ENCODE results near the gene ADAM12. TPM values are rescaled to one million over a fixed set of nuclear protein-coding genes. Genes with fewer than 3 reads are reported as not detected.

The ADAM12 gene
- total RNA-seq, 1 experiment from 2014 or later = not detected

DNA sequence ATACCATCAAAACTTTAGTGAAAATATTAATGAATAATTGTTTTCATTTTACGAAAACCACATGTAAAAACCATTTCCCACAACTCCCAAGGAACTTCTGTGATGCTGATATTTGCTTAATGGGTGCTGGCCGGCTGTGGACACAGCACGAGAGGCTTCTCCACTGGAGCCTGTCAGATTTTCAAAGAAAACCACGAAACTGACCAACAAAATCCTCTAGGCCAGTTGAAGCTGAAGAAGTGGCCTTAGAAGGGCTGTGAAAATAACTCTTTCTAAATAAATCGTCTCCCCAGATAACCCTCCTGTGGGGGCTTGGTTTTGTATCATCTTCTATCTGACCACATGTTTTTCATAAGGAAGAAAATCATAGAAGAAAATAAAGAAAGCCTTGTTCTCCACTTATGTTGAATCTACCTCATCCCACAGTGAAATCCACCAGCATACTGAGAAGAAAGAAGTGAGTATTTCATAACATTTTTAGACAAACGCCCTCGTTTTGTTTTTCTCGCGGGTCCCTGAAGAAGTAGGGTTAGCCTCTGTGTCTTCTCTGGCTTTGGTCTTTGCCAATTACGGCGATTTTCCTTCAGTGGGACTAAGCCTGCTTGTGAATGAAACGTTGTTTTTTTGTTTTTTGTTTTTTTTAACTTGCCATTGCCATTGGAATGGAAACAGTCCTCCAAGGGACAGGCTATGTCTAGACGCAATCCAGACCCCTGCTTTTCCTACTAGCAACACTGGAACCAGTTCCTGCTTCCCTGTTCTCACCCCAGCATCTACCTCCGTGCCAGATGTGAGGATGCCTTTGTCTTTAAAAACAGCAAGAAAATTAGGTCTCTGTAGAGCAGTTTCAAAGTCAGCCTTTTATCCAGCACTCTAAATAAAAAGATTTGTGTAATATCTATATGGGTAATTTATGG lies 123.9 kb downstream of the ADAM12 start:
- no peak for DNase-seq
- Histone ChIP-seq H3K9me3 (ENCODE audit: low read length) (no peaks in the 10 kb centered on the region), H3K36me3 (ENCODE audit: insufficient read depth, low read length) (no peaks in the 10 kb centered on the region), H3K79me2 (ENCODE audit: low read length) (no peaks in the 10 kb centered on the region), H3K9me2 (replicated peaks; ENCODE audit: insufficient read depth, low read length) (no peaks in the 10 kb centered on the region), H3K4me2 (ENCODE audit: low read depth, low read length, poor library complexity, severe bottlenecking) (no peak overlapping the region), H3K9ac (ENCODE audit: low read length) (no peak overlapping the region), H2AFZ (ENCODE audit: low read length) (no peak overlapping the region), H3K27me3 (ENCODE audit: low read length) (no peaks in the 10 kb centered on the region), H3K27ac (ENCODE audit: low read length) (no peak overlapping the region), H3K4me3 (ENCODE audit: low read length) (no peak overlapping the region), H4K20me1 (ENCODE audit: insufficient read depth, low read depth, low read length) (no peaks in the 10 kb centered on the region), H3K4me1 (ENCODE audit: low read length) (no peaks in the 10 kb centered on the region)

GRCh38 chr10:126263006-126263676 lies 125.1 kb downstream of the ADAM12 start:
- H4K20me1 ChIP-seq (ENCODE audit: insufficient read depth, low read depth, low read length) = no peaks in the 10 kb centered on the region
- DNase-seq = no peak
- H3K4me3 ChIP-seq (ENCODE audit: low read length) = no peak overlapping the region
- H2AFZ ChIP-seq (ENCODE audit: low read length) = no peak overlapping the region
- H3K9me2 ChIP-seq (replicated peaks; ENCODE audit: insufficient read depth, low read length) = no peaks in the 10 kb centered on the region
- H3K4me1 ChIP-seq (ENCODE audit: low read length) = no peaks in the 10 kb centered on the region
- H3K4me2 ChIP-seq (ENCODE audit: low read depth, low read length, poor library complexity, severe bottlenecking) = no peak overlapping the region
- no peaks in the 10 kb centered on the region for H3K9me3 ChIP-seq (ENCODE audit: low read length)
- no peaks in the 10 kb centered on the region for H3K79me2 ChIP-seq (ENCODE audit: low read length)
- no peaks in the 10 kb centered on the region for H3K36me3 ChIP-seq (ENCODE audit: insufficient read depth, low read length)
- H3K27me3 ChIP-seq (ENCODE audit: low read length) = no peaks in the 10 kb centered on the region
- H3K27ac ChIP-seq (ENCODE audit: low read length) = no peak overlapping the region
- H3K9ac ChIP-seq (ENCODE audit: low read length) = no peak overlapping the region

GRCh38 chr10:126262233-126262838 lies 125.9 kb downstream of the ADAM12 start:
- Histone ChIP-seq H3K79me2 (ENCODE audit: low read length) (no peaks in the 10 kb centered on the region), H4K20me1 (ENCODE audit: insufficient read depth, low read depth, low read length) (no peaks in the 10 kb centered on the region), H3K27me3 (ENCODE audit: low read length) (no peaks in the 10 kb centered on the region), H3K4me3 (ENCODE audit: low read length) (no peak overlapping the region), H3K9ac (ENCODE audit: low read length) (no peak overlapping the region), H2AFZ (ENCODE audit: low read length) (no peak overlapping the region), H3K4me2 (ENCODE audit: low read depth, low read length, poor library complexity, severe bottlenecking) (no peak overlapping the region), H3K27ac (ENCODE audit: low read length) (no peak overlapping the region), H3K4me1 (ENCODE audit: low read length) (no peaks in the 10 kb centered on the region), H3K36me3 (ENCODE audit: insufficient read depth, low read length) (no peaks in the 10 kb centered on the region), H3K9me2 (replicated peaks; ENCODE audit: insufficient read depth, low read length) (no peaks in the 10 kb centered on the region), H3K9me3 (ENCODE audit: low read length) (no peaks in the 10 kb centered on the region)
- DNase-seq = no peak

- H3K27me3 ChIP-seq (ENCODE audit: low read length) = no peaks in the 10 kb centered on the region
- no peak overlapping the region for H3K4me3 ChIP-seq (ENCODE audit: low read length)
- no peaks in the 10 kb centered on the region for H3K36me3 ChIP-seq (ENCODE audit: insufficient read depth, low read length)
- H3K9me2 ChIP-seq (replicated peaks; ENCODE audit: insufficient read depth, low read length) = no peaks in the 10 kb centered on the region
- H3K79me2 ChIP-seq (ENCODE audit: low read length) = no peaks in the 10 kb centered on the region
- H2AFZ ChIP-seq (ENCODE audit: low read length) = no peak overlapping the region
- no peak overlapping the region for H3K9ac ChIP-seq (ENCODE audit: low read length)
- H4K20me1 ChIP-seq (ENCODE audit: insufficient read depth, low read depth, low read length) = no peaks in the 10 kb centered on the region
- no peak for DNase-seq
- no peaks in the 10 kb centered on the region for H3K4me1 ChIP-seq (ENCODE audit: low read length)
- no peak overlapping the region for H3K4me2 ChIP-seq (ENCODE audit: low read depth, low read length, poor library complexity, severe bottlenecking)
- H3K27ac ChIP-seq (ENCODE audit: low read length) = no peak overlapping the region
- H3K9me3 ChIP-seq (ENCODE audit: low read length) = no peaks in the 10 kb centered on the region
Measured at GRCh38 chr10:126259760-126260479, 128.4 kb downstream of the ADAM12 start.

- Histone ChIP-seq H2AFZ (ENCODE audit: low read length) (no peak overlapping the region), H3K27me3 (ENCODE audit: low read length) (no peaks in the 10 kb centered on the region), H3K27ac (ENCODE audit: low read length) (no peak overlapping the region), H3K4me2 (ENCODE audit: low read depth, low read length, poor library complexity, severe bottlenecking) (no peak overlapping the region), H4K20me1 (ENCODE audit: insufficient read depth, low read depth, low read length) (no peaks in the 10 kb centered on the region), H3K79me2 (ENCODE audit: low read length) (no peaks in the 10 kb centered on the region), H3K4me1 (ENCODE audit: low read length) (no peaks in the 10 kb centered on the region), H3K9me2 (replicated peaks; ENCODE audit: insufficient read depth, low read length) (no peaks in the 10 kb centered on the region), H3K36me3 (ENCODE audit: insufficient read depth, low read length) (no peaks in the 10 kb centered on the region), H3K9ac (ENCODE audit: low read length) (no peak overlapping the region), H3K4me3 (ENCODE audit: low read length) (no peak overlapping the region), H3K9me3 (ENCODE audit: low read length) (peaks cover 1% of the 10 kb centered on the region)
- DNase-seq = no peak
Measured at GRCh38 chr10:126256864-126257263, 131.4 kb downstream of the ADAM12 start.

DNA sequence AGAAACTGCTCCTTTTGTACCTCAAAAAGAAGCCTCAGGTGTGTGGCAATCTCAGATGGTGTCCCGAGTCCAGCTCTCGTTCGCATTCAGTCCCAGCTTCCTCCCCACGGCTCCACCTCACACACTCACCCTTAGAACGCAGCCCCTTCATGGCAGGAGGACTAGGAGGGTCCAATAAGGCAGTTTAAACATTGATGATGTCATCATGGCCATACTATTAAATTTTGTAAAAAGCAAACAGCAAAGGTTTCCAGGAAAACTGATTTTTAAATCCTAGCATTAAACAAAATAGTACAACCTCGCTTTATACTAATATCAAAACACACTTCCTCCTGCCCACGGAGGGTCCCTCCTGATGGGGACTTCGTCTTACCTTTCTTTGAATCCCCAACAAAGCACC lies 133.0 kb downstream of the ADAM12 start:
- Histone ChIP-seq H3K27me3 (ENCODE audit: low read length) (no peaks in the 10 kb centered on the region), H3K9me2 (replicated peaks; ENCODE audit: insufficient read depth, low read length) (no peaks in the 10 kb centered on the region), H3K36me3 (ENCODE audit: insufficient read depth, low read length) (no peaks in the 10 kb centered on the region), H3K79me2 (ENCODE audit: low read length) (no peaks in the 10 kb centered on the region), H3K4me1 (ENCODE audit: low read length) (no peaks in the 10 kb centered on the region), H3K4me2 (ENCODE audit: low read depth, low read length, poor library complexity, severe bottlenecking) (no peak overlapping the region), H3K9me3 (ENCODE audit: low read length) (peaks cover 5% of the 10 kb centered on the region), H3K27ac (ENCODE audit: low read length) (no peak overlapping the region), H4K20me1 (ENCODE audit: insufficient read depth, low read depth, low read length) (no peaks in the 10 kb centered on the region), H3K9ac (ENCODE audit: low read length) (no peak overlapping the region), H3K4me3 (ENCODE audit: low read length) (no peak overlapping the region), H2AFZ (ENCODE audit: low read length) (no peak overlapping the region)
- no peak for DNase-seq

DNA sequence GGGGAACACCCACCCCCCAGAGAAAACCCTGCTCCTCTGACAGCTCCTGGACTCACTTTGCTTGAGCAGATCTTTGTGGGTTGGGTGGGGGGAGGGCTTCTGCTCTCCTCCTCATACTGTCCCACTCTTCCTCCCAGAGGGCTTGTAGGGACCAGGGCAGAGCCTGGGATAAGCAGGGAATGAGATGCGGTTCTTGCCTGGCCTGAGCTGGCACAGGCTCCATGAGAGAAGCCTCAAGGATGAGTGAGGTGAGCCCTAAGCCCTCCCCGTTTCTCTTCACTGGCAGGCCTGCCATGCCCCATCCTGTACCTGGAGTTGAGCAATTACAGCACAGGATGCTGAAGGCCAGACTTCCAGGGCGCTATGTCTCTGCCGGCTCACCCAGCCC lies 134.7 kb downstream of the ADAM12 start:
- Histone ChIP-seq H2AFZ (ENCODE audit: low read length) (no peak overlapping the region), H3K36me3 (ENCODE audit: insufficient read depth, low read length) (no peaks in the 10 kb centered on the region), H3K9ac (ENCODE audit: low read length) (no peak overlapping the region), H3K4me3 (ENCODE audit: low read length) (no peak overlapping the region), H3K9me3 (ENCODE audit: low read length) (peaks cover 5% of the 10 kb centered on the region), H3K4me2 (ENCODE audit: low read depth, low read length, poor library complexity, severe bottlenecking) (no peak overlapping the region), H3K79me2 (ENCODE audit: low read length) (no peaks in the 10 kb centered on the region), H3K9me2 (replicated peaks; ENCODE audit: insufficient read depth, low read length) (no peaks in the 10 kb centered on the region), H3K27ac (ENCODE audit: low read length) (no peak overlapping the region), H3K4me1 (ENCODE audit: low read length) (no peaks in the 10 kb centered on the region), H4K20me1 (ENCODE audit: insufficient read depth, low read depth, low read length) (no peaks in the 10 kb centered on the region), H3K27me3 (ENCODE audit: low read length) (no peaks in the 10 kb centered on the region)
- no peak for DNase-seq
